Mucosa of descending colon (tissue), 3 donors: ENCODE measurements around the gene PRPF18. TPM values are rescaled to one million over a fixed set of nuclear protein-coding genes. Genes with fewer than 3 reads are reported as not detected.

Experiments used
- ATAC-seq: fragments of 200-7000 bp; cut with Tn5 transposase; one replicate; pipeline ENCODE4 v1.9.1; 2020; ENCODE audit warnings: mild to moderate bottlenecking, moderate library complexity
- DNase-seq, 3 donors: peaks; one replicate each; pipeline ENCODE4 v3.0.0-alpha.2; 2020
- H3K36me3 ChIP-seq: fragments of 200-600 bp; one replicate; pipeline ENCODE4 v1.8.0; 2021; ENCODE audit warnings: low read depth, mild to moderate bottlenecking
- H3K4me1 ChIP-seq: fragments of 200-600 bp; one replicate; pipeline ENCODE4 v1.8.0; 2021; ENCODE audit warnings: low read depth, mild to moderate bottlenecking
- H3K4me3 ChIP-seq: fragments of 200-600 bp; one replicate; pipeline ENCODE4 v1.8.0; 2021; ENCODE audit warnings: mild to moderate bottlenecking
- H3K9me3 ChIP-seq: fragments of 200-600 bp; one replicate; pipeline ENCODE4 v1.8.0; 2021; ENCODE audit warnings: mild to moderate bottlenecking
- intact Hi-C, 2 donors: fragments of 100-400 bp; cut with DNase I in 1 of 2; cut with micrococcal nuclease in 1 of 2; formaldehyde crosslinking; loops; one replicate each; pipeline versions ENCODE4 v1.11.0 to v1.11.1; 2022; cut with DNase I, micrococcal nuclease
- total RNA-seq, 3 donors: library from RNA; stranded (reverse); fragmentation: NEBNext Ultra II Directional in 2 of 3; extraction: Animal tissue kit (Norgen Biotek cat#: 25700) in 2 of 3; gene quantifications; one replicate each; pipeline versions ENCODE4 v1.2.1 to v1.2.4, GENCODE V29; 2021 to 2023
- TF ChIP-seq, protein P1 (sequence below): fragments of 200-600 bp; IDR thresholded peaks from one replicate; pipeline ENCODE4 v1.8.0; 2022; ENCODE audit warnings: antibody characterized with exemption, mild to moderate bottlenecking
- donor health status: DM: no; HTN: no; CAD: no; lungs with moderate emphysema.
- donor health status: DM: no; HTN: no; CAD: no.
- donor health status: DM: no; HTN: yes; CAD: no.

The PRPF18 gene
- total RNA-seq, 3 donors from 2014 or later, result 20.8 to 26.1 (median 25.9) TPM

DNA sequence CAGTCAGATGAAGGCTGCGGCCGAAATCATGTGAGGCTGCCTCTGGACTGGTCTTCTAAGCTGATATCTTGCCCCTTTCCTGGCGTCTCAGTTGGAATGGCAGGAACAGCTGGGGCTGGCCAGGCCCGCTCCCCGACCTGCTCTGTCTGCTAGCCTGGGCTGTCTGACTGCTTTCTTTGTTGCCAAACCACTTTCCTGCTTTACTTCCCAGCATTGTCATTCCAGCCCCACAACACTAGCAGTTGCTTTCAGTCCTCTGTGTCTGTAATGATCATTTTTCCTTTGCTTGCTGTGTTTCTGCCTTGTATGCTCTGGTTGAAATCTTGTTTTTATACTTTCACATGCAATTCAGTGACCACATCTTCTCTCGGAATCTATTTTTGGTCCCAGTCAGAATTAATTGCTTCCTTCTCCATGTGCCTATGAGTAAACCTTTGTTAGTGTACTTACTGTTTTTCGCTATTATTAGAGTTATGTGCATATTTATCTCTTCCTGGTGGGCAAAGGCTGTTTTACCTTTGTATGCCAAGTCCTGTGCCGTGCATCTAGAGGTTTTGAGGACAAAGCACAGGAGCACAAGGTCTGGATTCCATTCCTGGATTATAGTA is 21.6 kb downstream of the PRPF18 start:
- H3K4me3 ChIP-seq, result no peak overlapping the region
- intact Hi-C loops, result no loop called here
- TF ChIP-seq, protein P1, sequence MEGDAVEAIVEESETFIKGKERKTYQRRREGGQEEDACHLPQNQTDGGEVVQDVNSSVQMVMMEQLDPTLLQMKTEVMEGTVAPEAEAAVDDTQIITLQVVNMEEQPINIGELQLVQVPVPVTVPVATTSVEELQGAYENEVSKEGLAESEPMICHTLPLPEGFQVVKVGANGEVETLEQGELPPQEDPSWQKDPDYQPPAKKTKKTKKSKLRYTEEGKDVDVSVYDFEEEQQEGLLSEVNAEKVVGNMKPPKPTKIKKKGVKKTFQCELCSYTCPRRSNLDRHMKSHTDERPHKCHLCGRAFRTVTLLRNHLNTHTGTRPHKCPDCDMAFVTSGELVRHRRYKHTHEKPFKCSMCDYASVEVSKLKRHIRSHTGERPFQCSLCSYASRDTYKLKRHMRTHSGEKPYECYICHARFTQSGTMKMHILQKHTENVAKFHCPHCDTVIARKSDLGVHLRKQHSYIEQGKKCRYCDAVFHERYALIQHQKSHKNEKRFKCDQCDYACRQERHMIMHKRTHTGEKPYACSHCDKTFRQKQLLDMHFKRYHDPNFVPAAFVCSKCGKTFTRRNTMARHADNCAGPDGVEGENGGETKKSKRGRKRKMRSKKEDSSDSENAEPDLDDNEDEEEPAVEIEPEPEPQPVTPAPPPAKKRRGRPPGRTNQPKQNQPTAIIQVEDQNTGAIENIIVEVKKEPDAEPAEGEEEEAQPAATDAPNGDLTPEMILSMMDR, result no peak
- no peaks in the 10 kb centered on the region for H3K9me3 ChIP-seq
- ATAC-seq, result no peak
- no peaks in the 10 kb centered on the region for H3K4me1 ChIP-seq
- no peaks in the 10 kb centered on the region for H3K36me3 ChIP-seq
- DNase-seq, result no peak

DNA sequence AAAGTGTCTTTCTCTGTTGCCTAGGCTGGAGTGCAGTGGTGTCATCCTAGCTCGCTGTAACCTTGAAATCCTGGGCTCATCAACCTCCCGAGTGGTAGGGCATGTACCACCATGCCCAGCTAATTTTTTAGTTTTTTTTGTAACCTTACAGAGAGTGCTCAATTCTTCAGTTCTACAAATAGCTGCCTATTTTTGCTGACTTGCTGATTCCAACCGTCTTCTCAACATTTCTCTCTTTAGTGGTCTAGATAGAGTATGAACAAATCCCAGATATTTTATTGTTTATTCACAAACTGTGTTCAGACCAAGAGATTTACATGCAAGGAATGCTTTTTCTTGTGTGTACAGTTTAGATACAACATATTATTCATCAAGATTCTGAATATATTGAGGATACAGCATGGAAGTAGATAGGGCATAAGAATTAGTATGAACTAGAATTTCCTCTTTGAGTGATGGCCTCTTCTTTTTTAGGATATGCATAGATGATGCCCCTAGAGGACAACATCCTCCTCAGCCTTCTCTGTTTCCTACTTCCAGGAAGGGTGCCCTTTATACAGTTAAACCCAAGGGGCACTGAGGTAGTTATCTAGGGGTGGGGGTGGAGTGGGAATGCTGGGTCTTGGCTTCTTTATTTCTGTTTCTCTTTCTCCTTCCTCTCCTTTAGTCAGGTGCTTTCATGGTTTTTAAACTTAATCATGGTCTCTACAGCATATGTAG is 26.0 kb downstream of the PRPF18 start:
- intact Hi-C loops, result no loop called here

DNA sequence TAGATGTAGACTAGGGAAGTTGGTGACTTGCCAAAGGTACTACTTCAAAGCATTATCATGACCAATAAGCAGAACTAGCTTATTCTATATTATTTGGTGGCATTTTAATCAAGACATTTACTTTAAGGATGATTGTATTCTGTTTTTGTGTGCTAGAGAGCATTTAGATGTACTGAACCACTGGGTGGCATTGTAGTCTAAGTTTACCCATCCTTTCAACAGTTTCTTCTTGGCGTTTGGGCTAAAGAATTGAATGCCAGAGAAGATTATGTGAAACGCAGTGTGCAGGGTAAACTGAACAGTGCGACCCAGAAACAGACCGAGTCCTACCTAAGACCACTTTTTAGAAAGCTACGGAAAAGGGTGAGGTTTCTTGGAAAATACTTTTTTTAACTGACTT is 26.8 kb downstream of the PRPF18 start:
- TF ChIP-seq, protein P1, result no peak
- DNase-seq, result no peak
- intact Hi-C loops, result no loop called here

More for the DNA sequence above, 26.0 kb downstream of the PRPF18 start:
- H3K4me3 ChIP-seq, result no peak overlapping the region
- H3K9me3 ChIP-seq, result no peaks in the 10 kb centered on the region
- TF ChIP-seq, protein P1, result no peak
- no peaks in the 10 kb centered on the region for H3K4me1 ChIP-seq
- no peak for DNase-seq
- H3K36me3 ChIP-seq, result peaks cover 2% of the 10 kb centered on the region
- ATAC-seq, result no peak

DNA sequence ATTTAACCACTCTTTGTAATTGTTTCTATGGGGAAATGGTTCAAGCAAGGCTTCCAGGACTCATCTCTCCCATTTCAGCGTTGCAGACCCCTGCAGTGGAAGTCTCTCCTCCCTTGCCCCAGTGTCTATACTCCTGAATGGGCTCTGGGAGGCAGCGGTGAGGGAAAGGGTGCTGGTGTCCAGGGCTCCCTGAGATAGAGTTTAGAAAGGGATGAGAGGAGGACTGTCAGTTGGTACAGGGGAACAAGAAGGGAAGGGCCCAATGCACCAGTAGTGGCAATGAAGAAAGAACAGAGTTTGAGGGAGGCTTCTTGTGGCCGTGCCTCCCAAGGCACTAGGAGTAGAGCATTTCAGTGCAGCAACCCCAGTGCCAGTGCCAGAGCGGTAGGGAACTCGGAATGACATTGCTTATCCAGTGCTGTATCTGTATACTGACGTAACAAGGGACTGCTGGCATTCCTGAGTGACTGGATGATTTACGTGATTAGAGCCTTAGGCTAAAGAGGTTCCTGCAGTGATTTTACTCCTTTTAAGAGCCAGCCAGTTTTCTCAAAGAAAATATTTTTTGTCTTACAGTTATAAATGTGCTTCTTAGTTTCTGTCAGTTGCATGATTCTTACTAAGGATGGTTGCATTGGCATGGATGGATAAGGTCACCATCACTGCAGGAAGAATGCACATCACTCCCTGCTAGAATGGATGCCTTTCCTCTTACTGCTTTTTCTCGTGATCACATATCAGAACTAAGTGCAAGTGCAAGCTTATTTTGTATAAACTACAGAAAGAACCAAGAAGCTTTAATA is 28.0 kb downstream of the PRPF18 start:
- no peaks in the 10 kb centered on the region for H3K4me1 ChIP-seq
- no peak for DNase-seq
- no peak overlapping the region for H3K4me3 ChIP-seq
- ATAC-seq, result no peak
- H3K36me3 ChIP-seq, result peaks cover 2% of the 10 kb centered on the region
- TF ChIP-seq, protein P1, result no peak
- H3K9me3 ChIP-seq, result no peaks in the 10 kb centered on the region
- intact Hi-C loops, result no loop called here

More for the DNA sequence above, 26.8 kb downstream of the PRPF18 start:
- ATAC-seq, result no peak
- H3K4me3 ChIP-seq, result no peak overlapping the region
- no peaks in the 10 kb centered on the region for H3K4me1 ChIP-seq
- peaks cover 2% of the 10 kb centered on the region for H3K36me3 ChIP-seq
- H3K9me3 ChIP-seq, result no peaks in the 10 kb centered on the region

DNA sequence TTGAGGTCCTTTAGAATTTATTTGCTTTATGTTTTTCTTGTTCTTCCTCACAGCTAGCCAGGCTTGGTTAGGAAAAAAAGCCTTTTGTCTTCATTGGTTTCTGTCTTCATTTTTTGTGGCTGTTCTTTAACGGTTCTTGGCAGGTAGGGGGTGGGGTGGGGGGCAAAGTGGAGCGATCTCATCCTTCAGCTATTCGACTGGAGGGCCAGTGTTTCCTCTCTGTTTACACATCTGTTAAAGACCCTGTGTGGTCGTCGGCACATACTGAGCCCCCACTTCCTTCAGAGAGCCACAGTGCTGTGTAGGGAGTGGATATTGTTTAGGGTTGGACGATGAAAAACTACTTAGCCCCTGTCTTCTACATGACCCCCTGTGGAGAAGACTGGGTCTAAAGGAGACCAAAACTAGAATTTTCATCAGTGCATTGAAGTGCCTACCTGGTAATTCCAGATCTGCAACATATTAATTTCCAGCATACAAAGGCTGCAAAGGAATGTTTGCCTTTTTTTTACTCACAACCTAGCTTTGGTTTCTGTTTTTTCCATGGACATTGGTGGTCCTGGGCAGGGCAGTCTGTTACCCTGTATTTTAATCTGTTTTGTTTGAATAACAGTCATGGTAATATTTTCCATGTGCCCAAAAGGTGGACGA is 29.0 kb downstream of the PRPF18 start:
- intact Hi-C loops, result no loop called here
- Histone ChIP-seq H3K4me3 (no peak overlapping the region), H3K9me3 (no peaks in the 10 kb centered on the region), H3K4me1 (no peaks in the 10 kb centered on the region), H3K36me3 (peaks cover 2% of the 10 kb centered on the region)
- ATAC-seq (no peak), DNase-seq (no peak)
- TF ChIP-seq, protein P1, result no peak
